ENCODE measurements around the gene ACE2.

ACE2 gene

DNA sequence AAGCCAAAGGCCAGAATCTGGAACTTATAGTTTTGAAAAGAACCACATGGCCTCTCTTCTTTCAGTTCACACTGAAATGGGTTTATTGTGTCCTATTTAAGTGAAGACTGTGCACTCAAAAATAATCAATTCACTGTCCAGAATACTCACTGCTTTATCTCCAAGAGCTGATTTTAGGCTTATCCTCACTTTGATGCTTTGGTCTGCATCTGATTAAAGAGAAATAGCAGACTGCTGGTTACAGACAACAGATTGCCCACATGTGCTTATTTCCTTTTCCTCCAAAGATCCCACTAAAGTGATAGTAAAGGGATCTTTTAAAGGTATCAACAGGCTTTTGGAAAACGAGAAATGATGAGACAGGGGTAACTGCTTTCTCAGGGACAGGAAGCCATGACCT is 30.6 kb downstream of the ACE2 start:
- no peak for DNase-seq

DNA sequence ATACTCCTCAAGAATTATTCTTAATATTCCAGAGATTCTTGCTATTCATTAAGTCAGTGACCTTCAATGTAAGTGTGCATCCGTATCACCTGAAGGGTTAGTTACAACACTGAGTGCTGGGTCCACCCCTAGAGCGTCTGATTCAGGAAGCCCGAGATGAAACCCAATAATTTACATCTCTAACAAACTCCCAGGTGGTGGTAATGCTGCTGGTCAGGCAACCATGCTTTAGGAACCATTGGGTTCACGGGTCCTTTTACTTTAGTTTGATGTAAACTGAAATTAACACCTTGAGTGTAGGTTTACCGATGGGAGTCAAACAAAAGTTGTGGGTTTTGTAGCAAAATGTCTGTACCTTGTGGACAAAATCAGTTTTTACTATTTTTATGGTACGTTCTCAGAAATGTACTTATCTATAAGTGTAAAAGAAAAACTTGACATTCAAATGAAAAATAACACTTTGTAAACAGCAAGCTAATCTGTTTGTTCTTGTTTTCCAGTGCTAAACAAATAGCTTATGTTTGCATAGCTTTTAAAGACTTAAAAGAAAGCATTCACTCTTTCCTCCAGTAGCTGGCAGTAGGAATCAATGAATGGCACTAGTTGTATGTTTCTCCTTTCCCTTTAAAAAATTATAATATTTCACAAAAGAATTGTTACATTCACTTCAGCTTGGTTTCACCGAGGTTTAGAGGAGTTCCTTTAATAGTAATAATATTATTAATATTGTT is 32.7 kb downstream of the ACE2 start:
- peak; percentile 54 for DNase-seq

DNA sequence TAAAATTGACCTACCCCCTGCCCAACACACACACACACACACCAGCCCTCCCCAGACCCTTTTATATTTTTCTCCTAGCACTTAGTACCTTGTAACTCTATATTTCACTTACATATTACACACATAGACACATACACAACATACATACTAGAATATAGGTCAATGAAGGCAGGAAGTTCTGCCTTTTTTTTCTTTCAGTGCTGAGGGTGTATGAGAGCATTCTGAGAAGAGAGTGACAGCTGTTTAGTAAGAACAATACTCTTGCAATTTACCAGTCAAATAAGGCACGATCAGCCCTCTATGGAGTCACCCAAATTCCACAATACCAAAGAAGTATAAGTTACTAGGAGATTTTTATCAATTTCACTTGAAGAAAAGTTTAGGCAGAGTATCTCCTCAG is 33.5 kb downstream of the ACE2 start:
- no peak for DNase-seq

DNA sequence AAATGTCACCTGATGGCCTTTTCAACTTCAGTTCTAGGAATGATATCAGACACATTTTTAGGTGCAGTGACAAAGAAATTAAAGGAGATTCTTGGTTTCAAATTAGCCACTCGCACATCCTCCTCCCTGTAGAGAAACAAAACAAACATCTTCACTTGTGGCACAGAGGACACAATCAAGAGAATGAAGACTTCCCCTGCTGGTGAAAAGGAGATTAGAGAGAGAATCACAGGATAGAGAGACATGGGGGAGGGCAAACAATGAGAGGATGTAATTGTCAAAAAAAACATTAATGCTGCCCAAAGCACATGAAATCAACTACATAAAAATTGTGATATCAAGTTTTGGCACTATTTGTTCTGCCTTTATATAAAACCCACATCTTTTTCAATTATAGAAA is 34.5 kb downstream of the ACE2 start:
- DNase-seq = peak; percentile 56

DNA sequence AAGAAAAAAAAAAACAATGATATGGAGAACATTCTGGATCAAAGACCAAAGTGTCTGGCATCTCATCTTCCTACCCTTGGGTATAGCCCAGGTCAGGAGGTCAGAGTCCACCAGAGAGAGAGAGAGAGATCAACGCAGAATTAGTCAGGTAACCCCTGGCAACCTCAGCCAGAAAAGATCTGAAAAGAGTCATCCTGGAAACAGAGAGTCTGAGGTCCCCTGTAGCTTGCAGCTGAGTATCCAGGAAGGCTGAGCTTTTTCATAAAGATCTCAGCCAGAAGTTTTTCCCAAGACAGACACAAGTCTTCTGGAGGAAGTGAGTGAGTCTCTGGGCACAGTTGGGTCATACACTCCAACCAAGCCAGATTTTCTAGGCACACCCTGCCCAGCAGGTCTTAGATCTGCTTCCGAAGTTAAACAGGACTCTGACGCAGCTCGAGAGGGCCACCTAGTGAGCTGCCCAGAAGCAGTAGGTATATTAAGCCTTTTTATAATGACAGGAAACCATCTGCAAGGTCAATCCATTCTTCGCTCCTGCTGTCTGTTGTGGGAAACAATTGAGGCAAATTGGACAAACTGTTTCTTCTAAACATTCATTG is 35.7 kb downstream of the ACE2 start:
- peak; percentile 85 for DNase-seq

DNA sequence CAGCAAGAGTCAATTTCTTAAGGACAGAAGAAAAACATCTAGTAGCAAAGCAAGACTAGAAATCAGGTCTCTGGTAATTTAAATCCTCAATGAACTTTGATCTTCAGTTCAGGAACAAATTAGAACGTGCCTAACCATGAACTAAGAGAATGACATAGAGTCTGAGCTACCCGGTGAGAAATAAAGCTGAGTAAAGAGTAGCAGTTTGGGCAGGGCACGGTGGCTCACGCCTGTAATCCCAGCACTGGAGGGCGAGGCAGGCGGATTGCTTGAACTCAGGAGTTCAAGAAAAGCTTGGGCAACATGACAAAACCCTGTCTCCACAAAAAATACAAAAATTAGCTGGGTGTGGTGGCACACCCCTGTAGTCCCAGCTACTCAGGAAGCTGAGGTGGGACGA is 37.7 kb downstream of the ACE2 start:
- no peak for DNase-seq

DNA sequence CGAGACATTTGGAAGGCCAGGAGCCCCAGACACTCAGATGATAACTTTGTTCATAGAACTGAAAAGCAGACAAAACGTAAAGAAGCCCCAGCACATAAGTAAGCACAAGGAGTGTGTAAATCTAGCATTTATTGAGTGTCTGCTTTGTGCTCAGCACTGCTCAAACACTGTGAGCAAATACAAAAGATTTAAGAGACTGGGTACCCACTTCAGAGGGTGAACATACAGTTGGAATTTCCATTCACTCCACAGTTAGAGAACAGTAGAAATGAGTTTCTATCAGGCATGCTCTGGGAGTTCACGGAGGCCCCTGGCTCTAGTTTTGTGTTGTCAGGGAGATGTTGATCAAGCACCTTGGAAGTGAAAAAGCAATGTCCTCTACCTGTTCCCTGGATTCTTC is 39.8 kb downstream of the ACE2 start:
- no peak for DNase-seq

DNA sequence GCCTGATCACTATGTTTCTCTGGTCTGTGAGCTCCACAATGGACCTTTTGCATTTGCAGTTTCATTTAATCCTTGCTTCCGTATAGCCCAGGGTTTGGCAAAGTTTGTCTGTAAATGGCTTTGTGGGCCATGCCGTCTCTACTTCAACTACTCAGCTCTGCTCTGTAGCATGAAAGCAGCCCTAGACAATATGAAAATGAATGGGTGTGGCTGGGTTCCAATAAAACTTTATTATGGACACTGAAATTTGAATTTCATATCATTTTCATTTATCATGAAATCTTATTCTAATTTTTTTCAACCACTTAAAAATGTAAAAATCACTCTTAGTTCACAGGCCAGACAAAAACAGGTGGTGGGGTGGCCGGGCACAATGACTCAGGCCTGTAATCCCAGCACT is 41.5 kb downstream of the ACE2 start:
- DNase-seq = no peak

DNA sequence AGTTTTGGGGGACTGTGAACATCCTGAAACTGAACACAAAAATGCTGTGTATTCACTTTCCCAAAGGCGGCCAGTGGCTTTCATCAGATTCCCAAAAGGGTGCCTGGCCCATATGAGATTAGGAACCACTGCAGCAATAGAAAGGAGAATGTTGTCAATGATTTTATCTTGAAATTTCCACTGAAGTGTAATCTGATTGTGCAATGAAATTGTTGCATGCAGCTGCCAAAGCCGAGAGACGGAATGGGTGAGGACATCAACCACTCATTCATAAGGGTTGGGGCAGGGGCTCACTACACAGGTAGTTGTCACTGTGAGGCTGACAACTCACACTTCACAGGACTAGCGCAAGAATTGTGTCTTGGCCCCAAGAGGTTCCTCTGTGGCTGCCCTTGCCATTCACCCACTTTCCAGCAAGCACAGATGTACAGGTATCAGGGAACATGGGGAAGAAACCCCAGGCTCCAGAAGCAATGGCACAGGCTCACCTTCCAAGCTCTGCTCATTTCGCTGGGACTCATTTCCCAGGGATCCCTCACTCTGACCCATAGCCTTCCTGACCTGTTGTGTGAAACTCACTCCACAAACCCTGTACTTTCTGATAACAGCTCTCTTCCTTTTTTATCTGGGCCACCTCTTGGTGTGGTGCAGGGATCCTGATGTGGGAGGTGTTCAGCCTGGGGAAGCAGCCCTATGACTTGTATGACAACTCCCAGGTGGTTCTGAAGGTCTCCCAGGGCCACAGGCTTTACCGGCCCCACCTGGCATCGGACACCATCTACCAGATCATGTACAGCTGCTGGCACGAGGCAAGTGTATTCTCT is 51.4 kb downstream of the ACE2 start:
- DNase-seq = peak; percentile 41

DNA sequence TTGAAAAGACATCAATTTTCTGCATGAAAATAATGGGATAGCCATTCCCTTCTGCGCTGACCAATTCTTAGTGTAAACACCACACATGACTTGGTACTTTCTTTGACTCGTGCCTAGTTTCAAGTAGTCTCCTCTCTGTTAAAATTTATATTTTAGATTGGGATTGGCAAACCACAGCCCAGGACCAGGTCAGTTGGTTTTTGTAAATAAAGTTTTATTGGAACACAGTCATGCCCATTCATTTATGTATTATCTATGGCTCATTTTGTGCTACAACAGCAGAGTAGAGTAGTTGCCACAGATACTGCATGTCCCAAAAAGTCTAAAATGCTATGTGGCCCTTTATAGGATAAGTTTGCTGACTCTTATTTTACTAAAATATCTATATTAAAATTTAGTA is 53.4 kb downstream of the ACE2 start:
- DNase-seq = no peak

DNA sequence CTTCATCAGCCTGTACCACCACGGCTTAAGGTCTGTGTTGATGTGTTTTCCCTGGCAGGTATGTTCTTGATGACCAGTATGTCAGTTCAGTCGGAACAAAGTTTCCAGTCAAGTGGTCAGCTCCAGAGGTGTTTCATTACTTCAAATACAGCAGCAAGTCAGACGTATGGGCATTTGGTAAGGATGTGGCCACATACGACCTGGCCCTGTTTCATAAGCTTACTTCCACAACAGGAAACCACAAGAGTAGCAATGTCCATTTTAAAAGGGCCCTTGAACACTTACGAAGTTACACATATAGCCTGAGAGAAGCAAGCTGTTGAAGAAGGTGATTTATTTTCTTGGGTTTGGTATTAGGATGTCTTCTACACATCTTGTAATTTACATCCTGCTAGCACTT is 54.0 kb downstream of the ACE2 start:
- peak; percentile 37 for DNase-seq

DNA sequence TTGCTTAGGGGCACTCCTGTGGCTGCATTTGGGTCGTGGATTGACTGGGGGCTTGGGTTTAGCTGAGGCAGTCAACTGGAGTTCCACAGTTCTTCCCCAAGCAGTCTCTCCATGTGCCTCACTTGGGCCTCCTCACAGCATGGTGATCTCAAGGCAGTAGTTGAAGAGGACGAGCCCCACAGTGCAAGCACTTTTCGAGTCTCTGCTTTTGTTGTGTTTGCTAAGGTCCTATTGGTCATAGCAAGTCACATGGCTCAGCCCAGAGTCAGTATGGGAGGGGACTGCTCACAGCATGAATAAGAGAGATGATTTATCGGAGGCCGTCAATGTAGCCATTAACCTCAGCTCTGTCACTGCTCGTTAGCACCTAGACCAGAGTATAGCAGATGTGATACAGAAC is 70.4 kb downstream of the ACE2 start:
- DNase-seq = no peak

DNA sequence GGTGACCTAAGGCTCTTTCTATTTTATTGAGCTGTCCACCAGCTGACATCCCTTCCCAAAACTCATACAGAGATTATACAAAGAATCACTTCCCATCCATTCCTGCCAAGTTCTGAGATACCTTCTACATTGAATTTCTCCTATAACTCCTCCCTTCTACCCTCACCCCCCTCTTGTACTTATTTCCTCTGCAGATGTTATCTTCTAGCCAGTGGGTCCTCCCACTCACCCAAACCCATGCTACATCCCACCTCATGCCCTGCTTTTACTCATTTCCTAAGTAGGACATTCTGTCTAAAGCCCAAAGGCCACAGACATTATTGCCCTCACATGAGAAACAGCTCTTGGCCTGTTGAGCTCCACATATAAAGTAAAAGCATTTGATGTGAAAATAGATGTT is 71.6 kb downstream of the ACE2 start:
- DNase-seq = no peak

DNA sequence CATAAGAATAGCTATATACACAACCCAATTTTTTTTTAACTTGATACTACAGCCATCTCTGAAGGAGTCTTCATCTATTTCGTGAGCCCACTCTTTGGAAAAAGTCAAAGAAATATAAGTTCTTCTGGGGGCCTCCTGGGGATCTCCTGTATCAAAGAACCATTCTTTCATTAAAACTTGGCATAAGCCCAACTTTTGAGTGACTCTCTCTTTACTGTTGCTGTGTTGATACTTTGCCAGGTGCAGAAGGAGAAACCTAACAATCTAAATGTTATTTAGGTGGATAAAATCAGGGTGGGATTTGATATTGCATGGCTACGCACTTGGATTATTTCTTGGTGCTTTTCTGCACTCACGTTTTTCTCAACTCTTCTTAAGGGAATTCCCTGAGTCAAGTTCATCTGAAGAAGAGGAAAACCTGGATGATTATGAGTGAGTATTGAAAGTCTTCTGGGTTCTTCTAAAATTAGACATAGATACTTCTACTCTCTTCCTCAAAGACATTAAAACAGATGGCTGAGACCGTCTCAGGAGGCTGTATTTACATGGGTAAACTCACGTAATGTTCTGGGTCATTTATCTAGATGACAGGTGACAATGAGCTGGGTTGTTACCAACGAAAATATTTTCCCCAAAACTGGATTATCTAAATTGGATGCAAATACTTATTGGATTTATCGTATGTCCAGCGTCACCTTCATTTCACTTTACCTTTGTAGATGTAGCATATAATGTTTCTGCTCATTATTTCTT is 74.9 kb downstream of the ACE2 start:
- no peak for DNase-seq

DNA sequence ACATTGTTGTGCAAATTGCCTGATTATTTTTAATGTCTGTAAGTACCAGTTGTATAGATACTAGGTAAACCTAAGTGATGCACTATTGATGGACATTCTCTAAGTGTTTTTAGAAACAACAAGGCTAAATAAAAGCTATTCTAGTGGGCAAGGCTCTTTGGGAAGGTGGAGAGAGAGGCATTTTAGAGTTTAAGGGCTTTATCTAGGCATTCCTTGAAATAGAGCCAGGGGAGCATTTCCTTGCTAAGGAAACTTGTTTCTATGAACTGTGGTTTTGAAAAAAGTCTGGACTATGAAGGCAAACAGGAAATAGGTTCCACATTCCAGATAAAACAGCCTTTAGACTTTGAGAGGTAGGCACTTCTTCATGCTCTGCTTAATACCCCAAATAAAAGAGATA is 76.3 kb downstream of the ACE2 start:
- DNase-seq = no peak

DNA sequence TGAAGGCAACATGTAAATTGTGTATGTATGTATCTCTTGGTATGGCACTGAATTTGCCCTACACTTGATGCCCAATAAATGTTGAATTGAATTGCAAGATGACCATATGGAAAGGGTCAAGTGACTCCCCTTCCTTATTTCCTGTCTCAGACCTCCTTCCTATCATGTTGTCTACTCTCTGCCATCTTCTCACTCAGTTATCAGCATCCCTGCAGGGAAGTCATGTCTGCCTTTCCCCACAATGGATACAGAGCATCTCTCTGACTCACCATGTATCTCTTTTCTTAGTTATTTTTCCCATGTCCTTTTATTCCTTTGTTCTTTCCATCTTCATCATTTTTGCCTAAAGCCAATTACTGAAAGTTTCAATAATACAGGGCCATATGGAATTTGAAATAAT is 77.7 kb downstream of the ACE2 start:
- DNase-seq = no peak

DNA sequence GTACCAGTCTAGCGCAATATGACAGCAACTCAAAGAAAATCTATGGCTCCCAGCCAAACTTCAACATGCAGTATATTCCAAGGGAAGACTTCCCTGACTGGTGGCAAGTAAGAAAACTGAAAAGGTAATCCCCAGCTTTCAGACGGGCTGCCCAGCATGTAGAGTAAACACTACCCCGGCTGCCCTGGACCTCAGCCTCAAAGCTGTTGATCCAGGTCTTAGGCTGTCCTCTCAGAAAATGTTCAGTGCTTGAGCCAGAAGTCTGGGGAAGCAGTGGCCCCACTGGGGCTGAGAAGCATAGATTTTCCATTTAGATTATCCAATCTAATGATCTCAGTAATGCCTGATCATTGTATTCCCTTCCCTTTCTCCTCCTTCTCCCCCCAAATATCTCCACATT is 78.3 kb downstream of the ACE2 start:
- no peak for DNase-seq

DNA sequence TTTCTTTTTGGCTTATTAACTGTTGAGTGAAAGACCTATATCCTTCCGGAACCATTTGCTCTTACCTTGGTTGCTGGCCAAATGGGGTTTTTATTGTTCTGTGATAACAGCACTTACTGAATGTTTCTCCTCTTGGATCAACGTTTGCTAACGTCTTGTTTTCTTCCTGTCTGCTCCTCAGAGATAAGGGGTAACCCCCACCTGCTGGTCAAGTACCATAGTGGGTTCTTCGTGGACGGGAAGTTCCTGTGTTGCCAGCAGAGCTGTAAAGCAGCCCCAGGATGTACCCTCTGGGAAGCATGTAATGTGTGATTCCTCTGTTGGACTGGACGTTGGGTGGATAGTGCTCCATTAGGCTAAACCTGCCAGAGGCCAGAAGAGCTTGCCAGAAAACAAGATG is 84.8 kb downstream of the ACE2 start:
- DNase-seq = peak; percentile 91

DNA sequence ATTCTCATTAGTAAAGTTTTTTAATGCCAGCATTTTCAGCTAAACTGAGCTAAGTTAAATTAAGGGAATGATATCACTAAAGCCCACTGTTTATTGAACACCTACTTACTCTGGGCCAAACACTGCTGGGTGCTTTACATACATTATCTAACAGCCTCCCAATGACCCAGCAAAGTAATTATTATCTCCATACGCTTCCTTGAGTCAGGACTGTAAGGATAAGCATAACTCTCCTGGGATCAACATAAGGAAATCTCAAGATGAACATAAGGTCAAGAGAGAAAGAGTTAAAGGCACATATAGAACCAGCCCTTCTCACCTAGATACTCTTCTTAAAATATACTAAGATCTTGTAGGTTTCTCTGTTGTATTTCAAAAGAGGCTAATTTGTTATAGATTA is 86.5 kb downstream of the ACE2 start:
- no peak for DNase-seq

DNA sequence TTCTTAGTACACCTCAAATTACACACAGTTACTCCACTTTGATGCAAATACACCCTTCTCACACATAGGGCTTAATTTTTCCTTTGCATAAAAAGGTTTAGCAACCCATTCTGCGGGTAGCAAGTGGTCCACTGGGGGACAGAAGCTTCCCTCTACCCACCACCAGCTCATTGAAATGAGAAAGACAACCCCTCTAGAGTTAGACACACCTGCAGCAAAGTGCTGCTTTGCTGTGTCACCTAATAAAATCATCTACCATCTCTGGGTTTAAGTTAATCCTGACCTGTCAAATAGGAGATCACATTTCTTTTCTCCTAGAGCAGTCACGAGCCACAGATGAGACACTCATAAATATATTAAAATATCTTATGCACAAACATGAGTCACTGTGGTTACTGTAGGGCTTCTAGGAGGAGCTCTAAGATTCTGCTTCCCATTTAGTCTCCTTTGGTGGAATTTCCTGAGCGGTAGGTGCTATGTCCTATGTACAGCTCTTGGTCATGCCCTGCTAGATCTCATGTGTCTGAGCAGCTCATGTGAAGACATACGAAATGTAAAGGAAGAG is 88.3 kb downstream of the ACE2 start:
- DNase-seq = peak; percentile 28

DNA sequence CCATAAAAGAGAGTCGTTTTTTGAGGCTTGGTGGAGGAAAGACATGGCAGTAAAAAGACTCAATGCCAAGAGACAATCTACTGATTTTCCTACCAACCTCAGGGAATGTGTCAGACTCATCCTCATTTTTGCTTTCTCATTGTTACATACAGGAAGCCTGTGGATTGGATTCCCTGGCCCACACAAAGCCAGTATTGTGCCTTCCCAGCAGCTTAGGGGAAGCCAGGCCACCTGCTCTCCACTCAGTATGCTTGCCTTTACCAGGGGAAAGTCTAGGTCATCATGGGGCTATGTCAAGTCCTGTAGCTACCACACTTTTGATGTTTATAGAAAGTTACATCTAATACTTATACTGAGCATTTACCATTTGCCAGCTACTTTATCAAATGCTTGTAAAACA is 89.2 kb downstream of the ACE2 start:
- no peak for DNase-seq

All from hematopoietic multipotent progenitor cell treated with erythropoietin and hydrocortisone succinate and interleukin-3 and kit ligand, for 4 days (in vitro differentiated cells).